ENCODE data around the gene TAS2R42. TPM values are rescaled to one million over a fixed set of nuclear protein-coding genes. Genes with fewer than 3 reads are reported as not detected.

The TAS2R42 gene
- not detected for total RNA-seq

DNA sequence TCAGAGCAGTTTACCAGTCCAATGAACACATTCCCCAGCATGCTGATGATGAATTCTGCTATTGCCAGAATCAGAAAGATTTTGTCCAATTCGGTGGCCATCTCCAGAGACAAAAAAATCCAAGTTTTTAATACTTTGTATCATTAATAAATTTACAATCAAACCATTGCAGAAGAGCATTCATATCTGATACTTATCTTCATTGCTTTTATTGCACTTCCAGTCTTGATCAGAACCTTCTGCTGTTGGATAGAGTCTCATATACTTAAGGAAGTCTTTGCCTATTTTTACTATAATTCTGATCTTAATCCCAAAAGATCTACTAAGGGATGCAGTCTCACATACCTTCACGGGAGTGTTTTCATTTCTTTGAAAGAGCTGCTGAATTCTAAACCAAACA lies at the start of gene TAS2R42:
Gene TAS2R42, minus strand, starts transcription at position 101 of the 400 bp plus-strand sequence. Its CDS starts 0 bp downstream, at position 101.
- no peaks in the 10 kb centered on the region for H3K27me3 Mint-ChIP-seq
- no peak within 1 kb of the TSS for H3K27ac Mint-ChIP-seq
- no peak within 1 kb of the TSS for H3K4me3 Mint-ChIP-seq
- no peak for DNase-seq
- POLR2A ChIA-PET, result no interaction called here
- H3K36me3 Mint-ChIP-seq (ENCODE audit: low read depth), result peaks cover 3% of the 10 kb centered on the region
- no peaks in the 10 kb centered on the region for H3K9me3 Mint-ChIP-seq
- CTCF ChIA-PET, result no interaction called here
- peaks cover 4% of the 10 kb centered on the region for H3K4me1 Mint-ChIP-seq

DNA sequence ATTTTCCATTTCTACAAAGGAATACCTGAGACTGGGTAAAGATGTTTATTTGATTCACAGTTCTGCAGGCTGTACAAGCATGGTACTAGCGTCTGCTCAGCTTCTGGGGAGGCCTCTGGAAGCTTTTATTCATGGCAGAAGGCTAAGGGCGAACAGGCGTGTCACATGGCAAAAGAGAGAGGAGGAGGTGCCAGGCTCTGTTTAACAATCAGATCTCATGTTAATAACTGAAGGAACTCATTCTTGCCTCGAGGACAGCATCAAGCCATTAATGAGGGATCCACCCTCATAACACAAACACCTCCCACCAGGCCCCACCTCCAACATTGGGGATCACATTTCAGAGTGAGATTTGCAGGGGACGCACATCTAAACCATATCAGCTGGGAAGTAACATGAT lies 46.8 kb upstream of the TAS2R42 start:
- DNase-seq, result no peak
- no peaks in the 10 kb centered on the region for H3K36me3 Mint-ChIP-seq (ENCODE audit: low read depth)
- H3K4me1 Mint-ChIP-seq, result no peaks in the 10 kb centered on the region
- no peak overlapping the region for H3K27ac Mint-ChIP-seq
- no peaks in the 10 kb centered on the region for H3K27me3 Mint-ChIP-seq
- POLR2A ChIA-PET, result no interaction called here
- H3K4me3 Mint-ChIP-seq, result no peak overlapping the region
- CTCF ChIA-PET, result no interaction called here
- peaks cover 2% of the 10 kb centered on the region for H3K9me3 Mint-ChIP-seq

DNA sequence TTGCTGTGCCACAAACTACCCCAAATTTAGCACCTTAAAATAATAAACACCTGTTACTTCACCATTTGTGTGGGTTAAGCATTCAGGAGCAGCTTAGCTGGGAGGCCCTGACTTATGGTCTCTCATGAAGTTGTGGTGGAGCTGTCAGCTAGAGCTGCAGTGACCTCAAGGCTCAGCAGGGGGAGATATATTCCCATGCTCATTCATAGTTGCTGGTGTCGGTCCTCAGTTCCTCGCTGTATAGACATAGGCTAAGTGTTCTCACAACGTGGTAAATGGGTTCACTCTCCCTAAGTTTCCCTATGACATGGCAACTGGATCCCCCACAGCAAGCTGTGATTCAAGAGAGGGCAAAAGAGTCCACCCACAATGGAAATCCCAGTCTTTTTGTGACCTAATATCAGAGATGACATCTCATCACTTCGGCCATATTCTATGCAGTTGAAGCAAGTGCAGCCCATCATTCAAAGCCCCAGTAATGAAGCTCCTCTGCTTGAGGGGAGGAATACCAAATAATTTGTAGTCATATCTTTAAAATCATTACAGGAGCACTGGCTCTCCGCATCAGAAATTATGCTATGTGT lies 41.7 kb upstream of the TAS2R42 start:
- no peak overlapping the region for H3K27ac Mint-ChIP-seq
- no peaks in the 10 kb centered on the region for H3K4me1 Mint-ChIP-seq
- ChIA-PET CTCF (interaction anchor here (0.6 to 1.1 kb wide), 2 partner anchors 259 to 954 kb away, joined by 3 read pairs; no protein-coding TSS in a partner anchor), POLR2A (no interaction called here)
- peak; percentile 35 for DNase-seq
- H3K27me3 Mint-ChIP-seq, result peaks cover 5% of the 10 kb centered on the region
- H3K4me3 Mint-ChIP-seq, result no peak overlapping the region
- no peaks in the 10 kb centered on the region for H3K36me3 Mint-ChIP-seq (ENCODE audit: low read depth)
- no peaks in the 10 kb centered on the region for H3K9me3 Mint-ChIP-seq

GRCh38 chr12:11227373-11227772 lies 40.6 kb upstream of the TAS2R42 start:
- CTCF ChIA-PET, result no interaction called here

DNA sequence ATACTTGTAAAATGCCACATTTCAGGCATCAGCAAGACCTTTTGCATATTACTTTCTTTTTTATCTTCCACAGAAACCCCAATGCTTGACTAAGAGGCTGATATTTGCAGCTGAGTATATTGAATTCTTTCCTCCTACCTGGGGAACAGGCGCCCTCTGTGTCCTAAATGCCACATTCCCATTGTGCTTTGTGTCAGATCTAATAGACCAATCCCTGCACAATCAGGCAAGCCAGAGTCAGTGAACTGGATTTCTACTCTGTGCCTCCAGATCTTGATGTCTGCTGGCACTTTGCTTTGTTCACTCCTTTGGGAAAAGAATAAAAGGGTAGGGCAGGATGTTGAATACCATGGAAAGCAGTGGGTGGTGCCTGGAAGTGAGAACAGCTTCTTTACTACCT lies 22.4 kb upstream of the TAS2R42 start:
- H3K36me3 Mint-ChIP-seq (ENCODE audit: low read depth), result no peaks in the 10 kb centered on the region
- no peaks in the 10 kb centered on the region for H3K4me1 Mint-ChIP-seq
- ChIA-PET POLR2A (interaction anchor here (0.6 kb wide), 1 partner anchor 283 kb away, joined by 4 read pairs; no protein-coding TSS in a partner anchor), CTCF (interaction anchor here (0.7 kb wide), 1 partner anchor 476 kb away, joined by 4 read pairs; no protein-coding TSS in a partner anchor)
- H3K27ac Mint-ChIP-seq, result no peak overlapping the region
- no peak for DNase-seq
- H3K27me3 Mint-ChIP-seq, result no peaks in the 10 kb centered on the region
- no peaks in the 10 kb centered on the region for H3K9me3 Mint-ChIP-seq
- no peak overlapping the region for H3K4me3 Mint-ChIP-seq

More at GRCh38 chr12:11227373-11227772, 40.6 kb upstream of the TAS2R42 start:
- Mint-ChIP-seq H3K27me3 (peaks cover 5% of the 10 kb centered on the region), H3K4me1 (no peaks in the 10 kb centered on the region), H3K27ac (no peak overlapping the region), H3K36me3 (ENCODE audit: low read depth) (no peaks in the 10 kb centered on the region), H3K4me3 (no peak overlapping the region), H3K9me3 (no peaks in the 10 kb centered on the region)
- POLR2A ChIA-PET, result no interaction called here
- no peak for DNase-seq

GRCh38 chr12:11204173-11204572 lies 17.4 kb upstream of the TAS2R42 start:
- Mint-ChIP-seq H3K27me3 (no peaks in the 10 kb centered on the region), H3K4me1 (no peaks in the 10 kb centered on the region), H3K4me3 (no peak overlapping the region), H3K27ac (no peak overlapping the region), H3K36me3 (ENCODE audit: low read depth) (no peaks in the 10 kb centered on the region), H3K9me3 (no peaks in the 10 kb centered on the region)
- DNase-seq, result no peak
- ChIA-PET CTCF (no interaction called here), POLR2A (no interaction called here)

GRCh38 chr12:11202811-11203210 lies 16.1 kb upstream of the TAS2R42 start:
- no peaks in the 10 kb centered on the region for H3K36me3 Mint-ChIP-seq (ENCODE audit: low read depth)
- CTCF ChIA-PET, result no interaction called here
- no peak overlapping the region for H3K27ac Mint-ChIP-seq
- H3K9me3 Mint-ChIP-seq, result no peaks in the 10 kb centered on the region
- H3K27me3 Mint-ChIP-seq, result no peaks in the 10 kb centered on the region
- no peaks in the 10 kb centered on the region for H3K4me1 Mint-ChIP-seq
- POLR2A ChIA-PET, result no interaction called here
- no peak overlapping the region for H3K4me3 Mint-ChIP-seq
- DNase-seq, result no peak

DNA sequence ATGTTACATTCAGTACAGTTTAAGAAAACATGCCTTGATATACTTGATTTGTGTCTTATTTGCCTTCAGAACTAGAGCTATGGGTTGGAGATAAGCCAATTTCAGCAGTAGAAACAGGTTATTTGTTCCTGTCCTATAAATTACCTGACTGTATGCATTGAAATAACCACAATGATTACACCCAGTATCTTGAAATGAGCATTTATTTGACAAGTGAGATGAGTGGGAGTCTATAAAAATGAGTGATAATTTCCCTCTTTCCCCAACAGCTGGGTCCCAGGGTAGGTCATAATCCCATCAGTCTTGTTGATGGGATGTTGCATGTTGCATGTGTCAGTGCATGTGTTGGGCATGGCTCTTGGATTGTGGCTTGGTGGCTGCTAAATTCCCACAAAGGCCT lies 3.7 kb downstream of the TAS2R42 start:
- ChIA-PET POLR2A (no interaction called here), CTCF (no interaction called here)
- Mint-ChIP-seq H3K9me3 (no peaks in the 10 kb centered on the region), H3K4me3 (no peak overlapping the region), H3K36me3 (ENCODE audit: low read depth) (peaks cover 4% of the 10 kb centered on the region), H3K27me3 (no peaks in the 10 kb centered on the region), H3K4me1 (peaks cover 4% of the 10 kb centered on the region), H3K27ac (no peak overlapping the region)
- no peak for DNase-seq

DNA sequence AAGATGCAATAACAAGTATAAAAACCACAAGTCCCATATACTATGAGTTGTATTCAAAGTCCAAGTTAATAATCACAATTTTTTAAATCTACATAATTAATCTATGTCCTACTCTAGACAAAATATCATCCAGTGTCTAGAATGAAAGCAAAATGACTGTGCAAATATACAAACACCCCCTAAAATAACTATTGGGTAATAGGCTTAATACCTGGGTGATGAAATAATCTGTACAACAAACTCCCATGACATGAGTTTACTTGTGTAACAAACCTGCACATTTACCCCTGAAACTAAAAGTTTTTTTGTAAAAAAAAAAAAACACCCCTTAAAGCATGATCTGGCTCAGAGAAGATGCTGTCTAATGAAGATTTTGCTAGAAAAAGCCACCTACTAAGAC lies 4.2 kb downstream of the TAS2R42 start:
- DNase-seq, result no peak
- ChIA-PET POLR2A (no interaction called here), CTCF (no interaction called here)
- Mint-ChIP-seq H3K36me3 (ENCODE audit: low read depth) (peaks cover 4% of the 10 kb centered on the region), H3K4me3 (no peak overlapping the region), H3K4me1 (peaks cover 4% of the 10 kb centered on the region), H3K27me3 (no peaks in the 10 kb centered on the region), H3K27ac (no peak overlapping the region), H3K9me3 (no peaks in the 10 kb centered on the region)

DNA sequence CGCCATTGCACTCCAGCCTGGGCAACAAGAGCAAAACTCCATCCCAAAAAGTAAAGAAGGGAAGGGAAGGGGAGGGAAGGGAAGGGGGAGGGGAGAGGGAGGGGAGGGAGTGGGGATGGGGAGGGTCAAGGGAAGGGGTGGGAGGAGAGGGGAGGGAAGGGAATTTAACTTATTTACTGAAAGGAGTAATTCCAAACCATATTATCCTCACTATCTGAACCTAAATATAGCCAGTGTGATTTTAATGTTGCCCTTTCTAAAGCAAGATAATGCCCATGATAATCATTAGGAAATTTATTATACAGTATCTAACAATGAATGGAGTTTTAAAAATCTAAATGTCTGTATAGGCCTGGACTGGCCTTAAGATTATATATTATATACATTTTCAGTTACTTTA lies 8.5 kb downstream of the TAS2R42 start:
- Mint-ChIP-seq H3K9me3 (no peaks in the 10 kb centered on the region), H3K27me3 (no peaks in the 10 kb centered on the region), H3K4me3 (no peak overlapping the region), H3K4me1 (peaks cover 13% of the 10 kb centered on the region), H3K36me3 (ENCODE audit: low read depth) (peaks cover 25% of the 10 kb centered on the region), H3K27ac (no peak overlapping the region)
- no peak for DNase-seq
- CTCF ChIA-PET, result no interaction called here
- POLR2A ChIA-PET, result no interaction called here

GRCh38 chr12:11174022-11174421 lies 12.7 kb downstream of the TAS2R42 start:
- Mint-ChIP-seq H3K9me3 (no peaks in the 10 kb centered on the region), H3K36me3 (ENCODE audit: low read depth) (peaks cover 49% of the 10 kb centered on the region), H3K27ac (no peak overlapping the region)

GRCh38 chr12:11171969-11172675 lies 14.6 kb downstream of the TAS2R42 start:
- Mint-ChIP-seq H3K27ac (peak overlapping the region; percentile 100), H3K27me3 (no peaks in the 10 kb centered on the region), H3K4me3 (peak overlapping the region; percentile 96), H3K4me1 (peaks cover 53% of the 10 kb centered on the region), H3K36me3 (ENCODE audit: low read depth) (peaks cover 63% of the 10 kb centered on the region), H3K9me3 (no peaks in the 10 kb centered on the region)
- DNase-seq, result no peak
- CTCF ChIA-PET, result interaction anchor here (0.5 kb wide), 1 partner anchor 853 kb away, joined by 3 read pairs; no protein-coding TSS in a partner anchor
- POLR2A ChIA-PET, result interaction anchor here (0.5 to 0.7 kb wide), 3 partner anchors 12 to 1555 kb away, joined by 3 to 5 read pairs (median 3); no protein-coding TSS in a partner anchor

More at GRCh38 chr12:11174022-11174421, 12.7 kb downstream of the TAS2R42 start:
- no peak for DNase-seq
- ChIA-PET POLR2A (no interaction called here), CTCF (interaction anchor here (0.7 to 1.1 kb wide), 2 partner anchors 204 to 484 kb away, joined by 3 read pairs; no protein-coding TSS in a partner anchor)
- H3K27me3 Mint-ChIP-seq, result no peaks in the 10 kb centered on the region
- H3K4me1 Mint-ChIP-seq, result peaks cover 37% of the 10 kb centered on the region
- H3K4me3 Mint-ChIP-seq, result no peak overlapping the region

- no peaks in the 10 kb centered on the region for H3K27me3 Mint-ChIP-seq
These were observed 15.4 kb downstream of the TAS2R42 start, which contains the start of gene SMIM10L1 for GRCh38 chr12:11171145-11171968. TSS of gene SMIM10L1 (plus strand) at chr12:11171194. CDS start at chr12:11171357, 163 bp downstream.

More at GRCh38 chr12:11171145-11171968, 15.4 kb downstream of the TAS2R42 start, which contains the start of gene SMIM10L1:
- H3K27ac Mint-ChIP-seq, result peak within 1 kb of the TSS; percentile 100
- H3K9me3 Mint-ChIP-seq, result no peaks in the 10 kb centered on the region
- peaks cover 57% of the 10 kb centered on the region for H3K4me1 Mint-ChIP-seq
- DNase-seq, result peak; percentile 92
- peaks cover 68% of the 10 kb centered on the region for H3K36me3 Mint-ChIP-seq (ENCODE audit: low read depth)
- POLR2A ChIA-PET, result interaction anchor here (0.5 to 0.7 kb wide), 5 partner anchors 12 to 1554 kb away, joined by 3 to 5 read pairs (median 3); no protein-coding TSS in a partner anchor
- CTCF ChIA-PET, result no interaction called here
- H3K4me3 Mint-ChIP-seq, result peak within 1 kb of the TSS; percentile 96
